Raji (cell line): ENCODE results near the gene ZFYVE28.

Experiments
- POLR2A ChIP-seq: IDR thresholded peaks from 2 replicates; pipeline ENCODE4 v1.6.1; 2011; ENCODE audit warnings: low read depth, low read length, control low read depth; ENCODE audit not compliant: insufficient read depth

The ZFYVE28 gene

GRCh38 chr4:2378898-2379297 is 39.5 kb downstream of the ZFYVE28 start:
- TF ChIP-seq POLR2A, result no peak

GRCh38 chr4:2378401-2378800 is 40.0 kb downstream of the ZFYVE28 start:
- no peak for TF ChIP-seq POLR2A

GRCh38 chr4:2377241-2377640 is 41.2 kb downstream of the ZFYVE28 start:
- no peak for TF ChIP-seq POLR2A

- TF ChIP-seq POLR2A, result no peak
Observed at GRCh38 chr4:2375427-2375826, 43.0 kb downstream of the ZFYVE28 start.

- TF ChIP-seq POLR2A, result no peak
Observed at GRCh38 chr4:2373532-2373931, 44.9 kb downstream of the ZFYVE28 start.

- no peak for TF ChIP-seq POLR2A
Observed at GRCh38 chr4:2372488-2373030, 45.9 kb downstream of the ZFYVE28 start.

GRCh38 chr4:2371765-2372487 is 46.5 kb downstream of the ZFYVE28 start:
- TF ChIP-seq POLR2A, result no peak

GRCh38 chr4:2370597-2371320 is 47.7 kb downstream of the ZFYVE28 start:
- TF ChIP-seq POLR2A, result no peak

- no peak for TF ChIP-seq POLR2A
Observed at GRCh38 chr4:2368746-2369437, 49.6 kb downstream of the ZFYVE28 start.

GRCh38 chr4:2367626-2368025 is 50.8 kb downstream of the ZFYVE28 start:
- no peak for TF ChIP-seq POLR2A

- no peak for TF ChIP-seq POLR2A
Observed at GRCh38 chr4:2366252-2367192, 51.9 kb downstream of the ZFYVE28 start.

- no peak for TF ChIP-seq POLR2A
Observed at GRCh38 chr4:2365913-2366210, 52.6 kb downstream of the ZFYVE28 start.

- TF ChIP-seq POLR2A, result no peak
Observed at GRCh38 chr4:2365054-2365912, 53.2 kb downstream of the ZFYVE28 start.

- TF ChIP-seq POLR2A, result no peak
Observed at GRCh38 chr4:2364654-2365053, 53.8 kb downstream of the ZFYVE28 start.
